Neural progenitor cell (in vitro differentiated cells): ENCODE results near the gene TFB2M. TPM values are rescaled to one million over a fixed set of nuclear protein-coding genes. Genes with fewer than 3 reads are reported as not detected.

ENCODE experiments used
- DNase-seq: peaks from one replicate; pipeline ENCODE4 v3.0.0-alpha.2; 2016; ENCODE audit warnings: low spot score
- H2AFZ ChIP-seq: fragments of 200-600 bp; sonication (generic); replicated peaks from 2 replicates; pipeline ENCODE4 v1.6.1; 2016; ENCODE audit warnings: antibody characterized with exemption
- H3F3A ChIP-seq: fragments of 200-600 bp; sonication (generic); 2 replicates; pipeline ENCODE4 v1.6.1; 2016; ENCODE audit warnings: antibody characterized with exemption, low read depth
- H3K27ac ChIP-seq: fragments of 200-600 bp; sonication (generic); 2 replicates; pipeline ENCODE4 v1.5.1; 2016; ENCODE audit warnings: mild to moderate bottlenecking
- H3K27me3 ChIP-seq: fragments of 200-600 bp; sonication (generic); 2 replicates; pipeline ENCODE4 v1.6.1; 2016; ENCODE audit warnings: mild to moderate bottlenecking, moderate library complexity
- H3K36me3 ChIP-seq: fragments of 200-600 bp; sonication (generic); 2 replicates; pipeline ENCODE4 v1.5.1; 2016
- H3K4me1 ChIP-seq: fragments of 200-600 bp; sonication (generic); 2 replicates; pipeline ENCODE4 v1.6.1; 2016; ENCODE audit warnings: mixed run types
- H3K4me2 ChIP-seq: fragments of 200-600 bp; sonication (generic); 2 replicates; pipeline ENCODE4 v1.6.1; 2016
- H3K4me3 ChIP-seq: fragments of 200-600 bp; sonication (generic); 2 replicates; pipeline ENCODE4 v1.5.1; 2016
- H3K79me2 ChIP-seq: fragments of 200-600 bp; sonication (generic); 2 replicates; pipeline ENCODE4 v1.6.1; 2016; ENCODE audit warnings: low read depth
- H3K9ac ChIP-seq: fragments of 200-600 bp; sonication (generic); 2 replicates; pipeline ENCODE4 v1.6.1; 2016
- H3K9me3 ChIP-seq: fragments of 200-600 bp; sonication (generic); 2 replicates; pipeline ENCODE4 v1.5.1; 2016; ENCODE audit warnings: low read depth
- H4K20me1 ChIP-seq: fragments of 200-600 bp; sonication (generic); 2 replicates; pipeline ENCODE4 v1.6.1; 2016; ENCODE audit warnings: low read depth
- H3K27ac Mint-ChIP-seq: 3 replicates; pipeline ENCODE4 v1.8.0; 2021; ENCODE audit warnings: mixed read lengths
- H3K27me3 Mint-ChIP-seq: 2 replicates; pipeline ENCODE4 v1.8.0; 2022; ENCODE audit warnings: low read depth, mild to moderate bottlenecking, inconsistent platforms, moderate library complexity, mixed read lengths; ENCODE audit not compliant: insufficient read depth
- H3K36me3 Mint-ChIP-seq: 3 replicates; pipeline ENCODE4 v1.8.0; 2021; ENCODE audit warnings: mixed read lengths
- H3K4me1 Mint-ChIP-seq: 3 replicates; pipeline ENCODE4 v1.8.0; 2021; ENCODE audit warnings: mixed read lengths
- H3K4me3 Mint-ChIP-seq: 3 replicates; pipeline ENCODE4 v1.8.0; 2021; ENCODE audit warnings: mild to moderate bottlenecking, moderate library complexity, mixed read lengths
- H3K9me3 Mint-ChIP-seq: 3 replicates; pipeline ENCODE4 v1.8.0; 2020; ENCODE audit warnings: mixed read lengths
- EZH2 ChIP-seq: fragments of 200-600 bp; sonication (generic); IDR thresholded peaks from 2 replicates; pipeline ENCODE4 v1.6.1; 2017; ENCODE audit warnings: antibody characterized with exemption, mild to moderate bottlenecking, moderate library complexity
- EZH2phosphoT487 ChIP-seq: fragments of 200-600 bp; sonication (generic); IDR thresholded peaks from 2 replicates; pipeline ENCODE4 v1.6.1; 2017; ENCODE audit warnings: antibody characterized with exemption
- small RNA-seq: library from RNA; depleted of rRNA; stranded (forward); fragments of <200 nt; gene quantifications from one replicate; pipeline ENCODE3, GENCODE V24; 2015
- total RNA-seq: library from RNA; depleted of rRNA; stranded (reverse); fragments of >200 nt; gene quantifications from 2 replicates; pipeline ENCODE4 v1.2.3, GENCODE V29; 2015; ENCODE audit warnings: low replicate concordance
- TF ChIP-seq, protein P1 (sequence below): fragments of 200-600 bp; sonication (generic); IDR thresholded peaks from 2 replicates; pipeline ENCODE4 v1.5.1; 2017; ENCODE audit warnings: antibody characterized with exemption, mild to moderate bottlenecking

TFB2M gene
- total RNA-seq, 1 donor from 2014 or later: 21.1 TPM

DNA sequence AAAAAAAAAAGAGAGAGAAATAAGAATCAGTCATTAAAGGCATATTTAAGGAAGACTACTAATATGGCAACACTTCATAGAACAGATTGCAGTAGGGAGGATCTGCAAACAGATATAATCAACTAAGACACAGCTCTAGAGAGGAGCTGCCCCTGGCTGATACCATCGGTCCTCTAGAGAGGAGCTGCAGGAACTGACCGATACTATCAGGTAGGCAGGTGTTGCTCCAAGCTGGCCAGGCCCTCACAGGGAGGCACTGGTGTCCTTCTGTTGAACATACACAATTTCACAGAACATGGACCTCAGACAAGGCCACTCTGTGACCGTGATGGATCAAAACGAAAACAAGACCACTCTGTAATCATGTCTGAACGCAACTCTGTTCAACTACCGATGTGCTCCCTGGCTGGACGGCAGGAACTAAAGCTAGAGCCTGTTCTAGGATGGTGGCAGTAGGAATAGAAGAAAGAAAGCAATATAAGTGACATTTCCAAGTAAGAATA lies 74.5 kb downstream of the TFB2M start:
- Histone ChIP-seq H3K4me3 (no peak overlapping the region), H3K36me3 (no peaks in the 10 kb centered on the region), H3K27me3 (no peaks in the 10 kb centered on the region), H3K4me1 (peaks cover 6% of the 10 kb centered on the region), H4K20me1 (no peaks in the 10 kb centered on the region), H3K27ac (no peak overlapping the region), H2AFZ (no peak overlapping the region), H3F3A (no peaks in the 10 kb centered on the region), H3K79me2 (peaks cover 14% of the 10 kb centered on the region), H3K4me2 (no peak overlapping the region), H3K9ac (no peak overlapping the region), H3K9me3 (no peaks in the 10 kb centered on the region)
- Mint-ChIP-seq H3K27me3 (no peaks in the 10 kb centered on the region), H3K4me1 (peaks cover 5% of the 10 kb centered on the region), H3K9me3 (no peaks in the 10 kb centered on the region), H3K36me3 (no peaks in the 10 kb centered on the region), H3K27ac (peak overlapping the region; percentile 3), H3K4me3 (no peak overlapping the region)
- no peak for TF ChIP-seq EZH2
- TF ChIP-seq EZH2phosphoT487: no peak
- TF ChIP-seq, protein P1, sequence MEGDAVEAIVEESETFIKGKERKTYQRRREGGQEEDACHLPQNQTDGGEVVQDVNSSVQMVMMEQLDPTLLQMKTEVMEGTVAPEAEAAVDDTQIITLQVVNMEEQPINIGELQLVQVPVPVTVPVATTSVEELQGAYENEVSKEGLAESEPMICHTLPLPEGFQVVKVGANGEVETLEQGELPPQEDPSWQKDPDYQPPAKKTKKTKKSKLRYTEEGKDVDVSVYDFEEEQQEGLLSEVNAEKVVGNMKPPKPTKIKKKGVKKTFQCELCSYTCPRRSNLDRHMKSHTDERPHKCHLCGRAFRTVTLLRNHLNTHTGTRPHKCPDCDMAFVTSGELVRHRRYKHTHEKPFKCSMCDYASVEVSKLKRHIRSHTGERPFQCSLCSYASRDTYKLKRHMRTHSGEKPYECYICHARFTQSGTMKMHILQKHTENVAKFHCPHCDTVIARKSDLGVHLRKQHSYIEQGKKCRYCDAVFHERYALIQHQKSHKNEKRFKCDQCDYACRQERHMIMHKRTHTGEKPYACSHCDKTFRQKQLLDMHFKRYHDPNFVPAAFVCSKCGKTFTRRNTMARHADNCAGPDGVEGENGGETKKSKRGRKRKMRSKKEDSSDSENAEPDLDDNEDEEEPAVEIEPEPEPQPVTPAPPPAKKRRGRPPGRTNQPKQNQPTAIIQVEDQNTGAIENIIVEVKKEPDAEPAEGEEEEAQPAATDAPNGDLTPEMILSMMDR: no peak
- DNase-seq: no peak

Small RNA genes lying within 50 kb of the gene (small RNA-seq; reads per million reads assigned to genes)
- gene AL356583.2: not detected

Other genes with a start within 250 kb of the TFB2M start
- 40.5 and 43.2 TPM in 2 replicates for gene SMYD3, start 59.0 kb downstream of the TFB2M start, total RNA-seq
- gene CNST, start 195 bp upstream of the TFB2M start, total RNA-seq: 15.5 and 25.6 TPM in 2 replicates
- 46.7 and 56.3 TPM in 2 replicates for gene SCCPDH, start 158.1 kb upstream of the TFB2M start, total RNA-seq